NCI-H460 (cell line): Measurements from ENCODE around the gene TMCC1. TPM values are rescaled to one million over a fixed set of nuclear protein-coding genes. Genes with fewer than 3 reads are reported as not detected.
"Not testable (repeated sequence)": the region's sequence is repeated elsewhere in the genome, so short reads cannot be mapped to it uniquely, and the experiment has no call there.

Experiments
- DNase-seq: peaks from one replicate; pipeline ENCODE4 v3.0.0-alpha.2; 2016; ENCODE audit warnings: low read depth; ENCODE audit errors: extremely low read depth
- total RNA-seq: library from RNA; depleted of rRNA; stranded (reverse); fragments of >200 nt; shearing (Covaris generic); gene quantifications from 2 replicates; pipeline ENCODE4 v1.2.3, GENCODE V29; 2014

The TMCC1 gene
- total RNA-seq, 1 experiment from 2014 or later, result 9.7 TPM

DNA sequence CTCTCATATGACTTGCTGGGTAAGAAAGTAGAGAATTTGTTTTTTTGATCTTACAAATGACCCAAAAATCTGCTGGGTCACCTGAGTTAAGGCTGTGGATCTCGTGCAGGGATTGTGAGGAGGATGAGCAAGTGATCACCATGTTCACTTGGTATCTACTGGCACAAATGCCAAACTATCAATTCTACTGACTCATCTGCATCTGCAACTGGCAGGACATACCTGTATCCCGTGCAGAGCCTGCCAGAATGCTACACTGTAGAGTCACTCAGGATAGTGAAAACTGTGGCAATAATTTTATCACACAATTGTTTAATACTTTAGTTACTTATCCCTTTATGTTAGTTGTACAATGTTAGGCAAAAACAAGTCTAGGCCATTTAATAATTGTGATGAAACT, 157.4 kb downstream of the TMCC1 start:
- no peak for DNase-seq

DNA sequence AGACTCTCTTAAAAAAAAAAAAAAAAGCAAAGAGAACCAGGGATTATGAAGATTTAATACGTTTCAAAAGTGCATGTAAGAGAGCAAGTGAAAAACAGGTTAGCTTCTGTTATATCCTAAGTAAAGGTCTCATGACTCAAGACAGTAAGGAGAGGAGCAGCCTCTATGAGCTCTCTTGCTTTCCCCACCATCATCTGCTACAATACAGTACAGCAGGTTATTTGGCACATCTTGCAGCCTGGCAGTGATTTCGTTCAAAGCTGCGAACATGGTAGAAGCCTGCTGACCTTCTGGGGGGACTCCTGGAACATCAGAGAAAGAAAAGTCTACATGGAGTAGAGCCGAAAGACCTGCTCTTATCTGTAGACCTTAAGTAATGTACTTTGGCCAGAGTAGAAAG, 157.9 kb downstream of the TMCC1 start:
- DNase-seq, result no peak

GRCh38 chr3:129734449-129734848, 159.1 kb downstream of the TMCC1 start:
- DNase-seq, result no peak

DNA sequence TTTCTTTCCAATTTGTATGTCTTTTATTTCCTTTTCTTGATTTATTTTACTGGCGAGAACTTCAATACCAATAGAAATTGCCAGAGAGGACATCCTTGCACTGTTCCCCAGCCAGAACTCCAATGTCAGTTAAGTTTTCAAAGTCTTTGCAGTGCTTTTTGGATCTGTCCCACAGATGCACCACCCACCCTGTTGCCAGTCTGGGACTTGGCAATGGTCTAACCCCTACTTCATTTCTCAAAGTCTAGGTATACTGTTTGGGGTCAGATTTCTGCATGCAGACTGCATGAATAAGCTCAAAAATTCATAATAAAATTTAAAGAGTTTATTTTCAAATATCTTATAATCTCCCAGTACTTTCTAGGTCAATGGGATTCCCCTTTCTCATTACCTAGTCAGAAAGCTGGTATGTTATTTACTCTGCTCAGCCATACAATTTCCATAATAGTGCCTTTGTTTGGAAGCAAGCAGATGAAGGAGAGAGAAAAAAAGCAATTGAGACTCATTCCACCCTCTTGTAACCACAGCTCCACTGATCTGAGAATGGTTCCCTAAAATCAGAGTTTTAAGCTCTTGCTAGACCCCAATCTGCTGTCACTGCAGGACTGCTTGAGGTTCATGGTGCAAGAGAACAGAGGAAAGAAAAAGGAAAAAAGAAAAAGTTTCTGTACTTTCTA, 161.2 kb downstream of the TMCC1 start:
- no peak for DNase-seq

DNA sequence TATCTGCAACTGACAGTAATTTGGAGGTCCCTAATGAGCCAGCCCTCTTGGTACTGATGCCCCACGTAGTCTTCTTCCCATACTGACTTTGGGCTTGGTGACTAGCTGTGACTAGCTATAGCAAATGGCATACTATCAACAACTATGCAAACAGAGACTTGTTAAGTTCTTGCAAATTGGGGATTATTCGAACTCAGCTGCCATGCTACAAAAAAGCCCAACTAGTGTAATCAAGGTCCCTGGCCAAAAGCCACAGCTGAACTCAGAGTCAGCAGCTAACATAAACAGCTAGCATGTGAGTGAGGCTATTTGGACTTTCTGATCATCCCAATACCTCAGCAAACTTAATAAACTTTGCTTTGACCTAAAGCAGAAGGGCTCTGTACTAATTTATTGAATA, 165.8 kb downstream of the TMCC1 start:
- DNase-seq, result no peak

DNA sequence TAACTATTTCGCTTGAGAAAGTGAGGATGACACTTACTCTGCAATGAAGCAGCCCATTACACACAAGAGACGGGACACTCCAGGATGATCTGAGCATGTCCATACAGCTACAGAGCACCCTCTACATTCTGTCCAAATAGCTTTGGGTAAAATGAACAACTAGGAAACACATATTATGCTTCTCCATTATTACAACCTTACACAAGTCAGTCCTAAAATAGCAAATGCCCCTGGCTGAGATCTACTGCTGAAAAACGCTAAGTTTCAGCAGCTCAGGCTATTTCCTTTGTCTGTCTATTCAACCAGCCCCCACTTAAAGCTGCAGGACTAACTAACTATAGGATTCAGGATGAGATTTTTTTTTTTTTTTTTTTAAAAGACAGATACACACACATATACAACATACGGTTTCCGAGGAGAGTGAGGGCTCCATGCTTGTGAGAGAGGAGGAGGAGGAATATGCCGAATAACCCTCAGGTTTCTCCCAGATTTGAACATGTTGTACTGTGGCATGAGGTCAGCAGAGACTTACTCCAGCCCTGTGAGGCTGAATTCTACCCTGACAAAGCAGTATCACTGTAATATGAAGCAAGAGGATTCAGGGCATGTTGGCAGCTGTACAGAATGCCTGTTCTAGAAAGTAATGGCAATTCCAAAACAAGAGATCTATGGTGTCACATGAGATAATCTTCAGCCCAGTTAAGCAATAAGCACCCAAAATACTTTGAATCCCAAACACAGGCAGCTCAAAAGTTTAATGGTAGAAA, 169.8 kb downstream of the TMCC1 start:
- DNase-seq, result no peak

- no peak for DNase-seq
These were observed 171.0 kb downstream of the TMCC1 start for GRCh38 chr3:129722527-129722926.

- DNase-seq, result no peak
These were observed 175.3 kb downstream of the TMCC1 start for GRCh38 chr3:129718201-129718600.

- DNase-seq, result no peak
These were observed 177.7 kb downstream of the TMCC1 start for GRCh38 chr3:129715854-129716253.

GRCh38 chr3:129708328-129708861, 185.1 kb downstream of the TMCC1 start:
- DNase-seq, result no peak

DNA sequence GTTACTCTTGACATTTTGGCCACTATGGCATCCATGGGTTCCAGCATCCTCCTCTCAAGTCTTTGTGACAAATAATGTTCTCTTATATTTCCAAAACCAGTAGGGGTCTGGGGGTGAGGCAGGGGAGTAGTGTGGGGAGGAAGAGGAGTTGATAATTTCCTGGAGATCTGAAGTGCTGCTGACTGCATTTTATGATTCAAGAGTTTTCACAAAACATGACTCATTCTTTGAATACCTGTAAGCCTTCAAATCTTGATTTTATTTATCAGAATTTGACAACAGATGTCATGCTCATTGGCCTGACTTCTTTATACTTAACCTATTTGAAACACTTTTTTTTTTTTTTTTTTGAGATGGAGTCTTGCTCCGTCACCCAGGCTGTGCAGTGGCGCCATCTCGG, 188.2 kb downstream of the TMCC1 start:
- no peak for DNase-seq

- DNase-seq, result no peak
These were observed 189.6 kb downstream of the TMCC1 start for GRCh38 chr3:129703913-129704312.

DNA sequence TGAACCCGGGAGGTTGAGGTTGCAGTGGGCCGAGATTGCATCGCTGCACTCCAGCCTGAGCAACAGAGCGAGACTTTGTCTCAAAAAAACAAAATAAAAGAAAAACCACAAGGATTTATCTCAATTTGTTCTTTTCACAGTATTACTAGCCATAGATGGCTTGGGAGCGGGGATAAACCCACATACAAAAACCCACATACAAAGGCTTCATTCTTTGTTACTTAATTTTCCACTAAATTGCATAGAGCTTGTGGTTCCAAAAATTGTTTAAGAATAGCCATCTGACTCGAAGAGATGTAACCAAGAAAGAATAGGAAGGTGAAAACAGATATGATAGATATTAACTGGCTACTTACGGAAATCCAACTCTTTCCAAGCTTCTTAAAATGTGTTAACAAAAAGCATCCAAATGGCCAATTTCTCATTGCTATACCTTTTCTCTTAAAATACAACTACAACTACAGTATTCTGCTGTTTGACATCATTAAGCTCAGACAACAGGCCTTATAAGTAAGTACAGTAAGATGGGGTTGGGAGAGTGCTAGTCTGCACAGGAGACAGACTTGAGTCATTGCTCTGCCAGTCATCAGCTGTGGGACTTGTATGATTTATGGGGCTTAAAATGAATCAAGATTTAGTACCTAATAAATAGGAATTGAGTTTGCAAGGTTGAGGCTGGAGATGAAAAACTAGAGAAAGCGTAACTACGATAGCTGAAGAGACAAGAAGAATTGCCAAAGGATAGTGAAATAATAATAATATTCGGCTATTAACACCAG, 190.4 kb downstream of the TMCC1 start:
- DNase-seq, result no peak

DNA sequence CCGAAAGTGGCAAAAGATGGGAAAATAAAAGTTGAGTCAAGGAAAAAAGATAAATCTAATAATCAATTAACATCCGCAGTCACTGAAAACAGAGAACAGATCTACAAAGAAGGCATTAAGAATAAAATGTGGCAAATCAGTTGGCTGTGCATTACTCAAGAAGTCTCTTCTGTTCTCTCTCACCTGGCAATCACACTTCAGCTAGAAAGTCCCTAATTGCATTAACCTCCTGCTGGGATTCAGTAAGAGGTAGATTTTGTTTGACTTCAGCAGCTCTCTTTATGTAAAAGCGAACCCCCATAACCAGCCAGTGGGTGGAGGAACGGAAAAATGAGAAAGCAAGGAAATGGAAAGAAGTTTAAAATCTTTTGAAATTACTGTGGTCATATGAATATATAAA, 192.3 kb downstream of the TMCC1 start:
- DNase-seq, result no peak

- no peak for DNase-seq
These were observed 193.9 kb downstream of the TMCC1 start for GRCh38 chr3:129699612-129700011.

DNA sequence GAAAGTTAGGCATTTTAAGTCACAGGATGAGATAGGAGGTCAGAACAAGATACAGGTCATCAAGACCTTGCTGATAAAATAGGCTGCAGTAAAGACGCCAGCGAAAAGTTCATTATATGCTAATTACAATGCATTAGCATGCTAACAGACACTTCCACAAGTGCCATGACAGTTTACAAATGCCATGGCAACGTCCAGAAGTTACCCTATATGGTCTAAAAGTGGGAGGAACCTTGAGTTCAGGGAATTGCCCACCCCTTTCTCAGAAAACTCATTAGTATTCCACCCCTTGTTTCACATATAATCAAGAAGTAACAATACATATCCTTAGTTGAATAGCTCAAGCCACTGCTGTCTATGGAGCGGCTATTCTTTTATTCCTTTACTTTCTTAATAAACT, 194.3 kb downstream of the TMCC1 start:
- no peak for DNase-seq

DNA sequence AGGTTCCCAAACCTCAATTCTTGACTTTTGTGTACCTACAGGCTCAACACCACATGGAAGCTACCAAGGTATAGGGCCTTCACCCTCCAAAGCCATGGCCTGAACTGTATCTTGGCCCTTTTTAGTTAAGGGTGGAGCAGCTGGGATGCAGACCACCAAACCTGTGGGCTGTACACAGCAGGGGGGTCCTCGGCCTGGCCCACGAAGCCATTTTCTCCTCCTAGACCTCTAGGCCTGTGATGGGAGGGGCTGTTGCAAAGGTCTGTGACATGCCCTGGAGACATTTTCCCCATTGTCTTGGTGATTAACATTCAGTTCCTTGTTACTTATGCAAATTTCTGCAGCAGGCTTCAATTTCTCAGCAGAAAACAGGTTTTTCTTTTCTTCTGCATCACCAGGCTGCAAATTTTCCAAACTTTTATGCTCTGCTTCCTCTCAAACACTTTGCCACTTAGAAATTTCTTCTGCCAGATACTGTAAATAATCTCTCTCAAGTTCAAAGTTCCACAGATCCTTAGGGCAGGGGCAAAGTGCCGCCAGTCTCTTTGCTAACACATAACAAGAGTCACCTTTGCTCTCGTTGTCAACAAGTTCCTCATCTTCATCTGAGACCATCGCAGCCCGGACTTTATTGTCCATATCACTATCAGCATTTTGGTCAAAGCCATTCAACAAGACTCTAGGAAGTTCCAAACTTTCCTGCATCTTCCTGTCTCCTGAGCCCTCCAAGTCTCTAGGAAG, 196.1 kb downstream of the TMCC1 start:
- DNase-seq, result no peak

- not testable (repeated sequence) for DNase-seq
These were observed 197.1 kb downstream of the TMCC1 start for GRCh38 chr3:129696430-129696829.

DNA sequence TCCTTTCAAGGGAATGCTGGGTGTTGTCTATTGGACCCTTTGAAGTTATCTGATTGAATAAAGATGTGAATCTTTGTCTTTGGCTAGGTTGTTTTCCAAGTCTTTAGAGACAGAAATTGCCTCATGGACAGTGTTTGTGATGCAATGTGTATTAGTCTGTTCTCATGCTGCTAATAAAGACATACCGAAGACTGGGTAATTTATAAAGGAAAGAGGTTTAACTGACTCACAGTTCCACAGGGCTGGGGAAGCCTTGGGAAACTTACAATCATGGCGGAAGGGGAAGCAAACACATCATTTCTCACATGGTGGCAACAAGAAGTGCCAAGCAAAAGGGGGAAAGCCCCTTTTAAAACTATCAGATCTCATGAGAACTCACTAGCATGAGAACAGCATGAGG, 198.3 kb downstream of the TMCC1 start:
- DNase-seq, result no peak

- DNase-seq, result no peak
These were observed 199.3 kb downstream of the TMCC1 start for GRCh38 chr3:129694228-129694627.

DNA sequence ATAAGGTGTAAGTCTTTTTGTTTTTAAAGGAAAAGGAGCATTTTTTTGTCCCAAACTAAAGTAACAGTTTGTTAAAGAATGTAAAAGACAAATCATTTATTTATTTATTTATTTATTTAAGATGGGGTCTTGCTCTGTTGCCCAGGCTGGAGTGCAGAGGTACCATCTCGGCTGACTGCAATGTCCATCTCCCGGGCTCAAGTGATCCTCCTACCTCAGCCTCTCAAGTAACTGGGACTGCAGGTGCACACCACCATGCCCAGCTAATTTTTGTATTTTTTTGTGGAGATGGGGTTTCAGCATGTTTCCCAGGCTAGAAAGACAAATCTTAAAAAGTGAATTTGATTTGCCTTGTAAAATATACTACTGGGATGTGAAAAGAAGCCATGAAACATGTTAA, 200.8 kb downstream of the TMCC1 start:
- no peak for DNase-seq
